GM18907 (cell line): ENCODE data around the gene ZNF276.
"Not testable (repeated sequence)": the region's sequence is repeated elsewhere in the genome, so short reads cannot be mapped to it uniquely, and the experiment has no call there.

Experiments
- ATAC-seq: cut with Tn5 transposase; IDR thresholded peaks from one replicate; pipeline ENCODE4 v1.9.1; 2021; ENCODE audit warnings: mild to moderate bottlenecking, moderate library complexity; ENCODE audit not compliant: unreplicated experiment

ZNF276 gene

DNA sequence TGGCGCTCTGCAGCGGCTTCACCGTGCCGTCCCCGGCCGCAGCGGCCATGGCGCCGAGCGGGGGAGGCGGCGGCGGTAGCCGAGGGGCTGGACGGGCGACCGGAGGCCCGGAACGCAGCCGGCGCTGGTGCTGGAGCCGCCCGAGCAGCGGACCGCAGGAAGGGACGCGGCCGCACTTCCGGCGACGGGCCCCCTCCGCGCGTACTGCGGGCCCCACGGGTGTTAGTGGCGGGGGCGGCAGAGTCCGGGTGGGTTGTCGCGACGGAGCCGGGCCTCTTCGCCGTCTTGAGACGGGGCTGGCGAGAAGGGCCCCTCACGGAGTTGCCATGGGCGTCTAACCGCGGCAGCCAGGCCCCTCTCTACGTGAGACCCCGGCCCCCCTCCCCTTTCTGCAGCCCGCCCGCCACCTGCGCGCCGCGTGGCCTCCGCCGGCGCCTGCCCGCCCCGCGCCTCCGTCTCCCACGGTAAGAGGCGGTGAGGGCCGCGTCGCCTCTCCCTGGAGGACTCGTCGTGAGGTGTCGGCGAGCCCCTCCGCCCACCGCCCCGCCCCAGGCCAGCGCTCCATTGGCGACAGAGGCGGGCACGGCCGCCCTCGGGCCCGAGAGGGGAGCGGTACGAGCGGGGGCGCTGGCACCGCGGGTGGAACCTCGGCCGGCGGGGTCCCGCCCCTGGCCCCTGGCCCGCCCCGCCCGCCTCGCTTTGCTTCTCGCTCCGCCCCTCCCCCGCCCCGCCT, at the start of gene ZNF276, which contains the start of gene VPS9D1:
Gene ZNF276, plus strand, starts transcription at position 725 of the 733 bp plus-strand sequence. CDS start 104 bp downstream, outside the sequence.
Gene VPS9D1, minus strand, starts transcription at position 86 of the 733 bp plus-strand sequence. Its CDS starts 37 bp downstream, at position 49.
- ATAC-seq, result peak; percentile 54

DNA sequence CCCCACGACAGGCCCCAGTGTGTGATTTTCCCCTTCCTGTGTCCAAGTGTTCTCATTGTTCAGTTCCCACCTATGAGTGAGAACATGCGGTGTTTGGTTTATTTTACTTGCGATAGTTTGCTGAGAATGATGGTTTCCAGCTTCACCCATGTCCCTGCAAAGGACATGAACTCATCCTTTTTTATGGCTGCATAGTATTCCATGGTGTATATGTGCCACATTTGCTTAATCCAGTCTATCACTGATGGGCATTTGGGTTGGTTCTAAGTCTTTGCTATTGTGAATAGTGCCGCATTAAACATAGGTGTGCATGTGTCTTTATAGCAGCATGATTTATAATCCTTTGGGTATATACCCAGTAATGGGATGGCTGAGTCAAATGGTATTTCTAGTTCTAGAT, 49.8 kb upstream of the ZNF276 start:
- not testable (repeated sequence) for ATAC-seq

GRCh38 chr16:89672177-89672941, 49.0 kb upstream of the ZNF276 start:
- no peak for ATAC-seq

- ATAC-seq, result no peak
Measured at GRCh38 chr16:89678258-89678657, 43.1 kb upstream of the ZNF276 start.

DNA sequence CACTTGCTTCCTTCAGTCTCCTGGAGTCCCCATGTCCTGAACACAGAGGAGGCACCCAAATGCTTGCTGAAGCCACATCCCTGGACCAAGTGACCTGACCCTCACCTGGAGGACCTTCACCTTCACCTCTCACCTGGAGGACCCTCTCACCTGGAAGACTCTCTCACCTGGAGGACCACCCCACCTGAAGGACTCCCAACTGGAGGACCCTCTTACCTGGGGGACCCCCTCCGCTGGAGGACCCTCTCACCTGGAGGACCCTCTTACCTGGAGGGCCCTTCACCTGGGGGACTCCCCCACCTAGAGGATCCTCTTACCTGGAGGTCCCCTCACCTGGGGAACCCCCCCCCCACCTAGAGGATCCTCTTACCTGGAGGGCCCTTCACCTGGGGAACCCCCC, 35.4 kb upstream of the ZNF276 start:
- ATAC-seq, result no peak

DNA sequence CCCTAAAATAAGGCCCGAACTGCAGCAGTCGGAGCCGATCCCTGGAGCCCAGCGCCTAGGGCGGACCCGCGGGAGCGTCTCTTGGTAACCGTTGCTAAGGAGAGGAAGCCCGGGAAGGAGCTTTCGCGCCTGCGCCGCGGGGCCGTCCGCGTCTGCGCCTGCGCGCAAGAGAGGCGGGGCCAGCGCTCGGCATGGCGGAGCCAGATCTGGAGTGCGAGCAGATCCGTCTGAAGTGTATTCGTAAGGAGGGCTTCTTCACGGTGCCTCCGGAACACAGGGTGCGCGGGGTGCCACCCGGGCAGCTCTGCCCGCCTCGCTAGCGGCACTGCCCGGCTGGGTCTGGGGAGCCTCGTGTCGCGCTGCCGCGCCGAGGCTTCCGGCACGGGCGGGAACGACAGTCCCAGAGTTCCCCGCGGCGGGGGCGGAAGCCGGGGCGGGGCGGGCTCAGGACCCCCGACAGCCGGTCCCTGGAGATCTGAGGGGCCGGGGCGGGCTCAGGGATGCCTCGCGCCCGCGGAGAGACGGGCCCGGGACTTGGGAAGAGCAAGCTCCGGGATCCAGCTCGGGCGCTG, 34.7 kb upstream of the ZNF276 start, which contains the start of gene CDK10:
Gene CDK10, plus strand, starts transcription at position 170 of the 572 bp plus-strand sequence. Its CDS starts 22 bp downstream, at position 192.
- ATAC-seq, result peak; percentile 78

GRCh38 chr16:89687092-89687940, 34.0 kb upstream of the ZNF276 start:
- ATAC-seq, result peak; percentile 58

DNA sequence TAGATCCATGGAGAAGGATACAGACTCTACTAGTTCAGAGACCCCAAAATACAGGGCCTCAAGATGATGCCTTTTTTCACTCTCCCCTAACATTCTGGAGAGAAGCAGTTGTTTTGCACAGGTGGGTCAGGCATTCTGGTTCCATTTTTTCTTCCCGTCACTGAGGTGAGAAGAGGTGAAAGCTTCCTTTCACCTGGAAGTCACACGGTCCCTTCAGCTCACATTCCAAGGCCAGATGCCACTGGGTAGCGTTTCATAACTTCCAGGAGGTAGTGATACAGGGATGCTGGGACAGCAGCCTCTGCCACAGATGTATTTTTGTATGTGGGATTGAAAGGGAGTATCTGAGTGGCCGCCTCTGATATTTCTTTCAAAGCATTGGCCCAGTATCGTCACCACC, 32.9 kb upstream of the ZNF276 start:
- no peak for ATAC-seq

- no peak for ATAC-seq
Measured at GRCh38 chr16:89689142-89689541, 32.2 kb upstream of the ZNF276 start.

DNA sequence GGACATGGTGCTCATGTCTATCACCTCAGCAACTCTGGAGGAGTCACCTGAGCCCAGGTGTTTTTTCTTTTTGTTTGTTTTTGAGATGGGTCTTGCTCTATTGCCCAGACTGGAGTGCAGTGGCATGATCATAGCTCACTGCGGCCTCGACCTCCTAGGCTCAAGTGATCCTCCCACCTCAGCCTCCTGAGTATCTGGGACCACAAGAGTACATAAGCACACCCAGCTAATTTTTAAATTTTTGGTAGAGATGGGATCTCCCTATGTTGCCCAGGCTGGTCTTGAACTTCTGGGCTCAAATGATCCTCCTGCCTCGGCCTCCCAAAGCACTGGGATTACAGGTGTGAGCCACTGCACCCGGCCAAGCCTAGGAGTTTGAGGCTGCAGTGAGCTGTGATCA, 31.7 kb upstream of the ZNF276 start:
- ATAC-seq, result not testable (repeated sequence)

DNA sequence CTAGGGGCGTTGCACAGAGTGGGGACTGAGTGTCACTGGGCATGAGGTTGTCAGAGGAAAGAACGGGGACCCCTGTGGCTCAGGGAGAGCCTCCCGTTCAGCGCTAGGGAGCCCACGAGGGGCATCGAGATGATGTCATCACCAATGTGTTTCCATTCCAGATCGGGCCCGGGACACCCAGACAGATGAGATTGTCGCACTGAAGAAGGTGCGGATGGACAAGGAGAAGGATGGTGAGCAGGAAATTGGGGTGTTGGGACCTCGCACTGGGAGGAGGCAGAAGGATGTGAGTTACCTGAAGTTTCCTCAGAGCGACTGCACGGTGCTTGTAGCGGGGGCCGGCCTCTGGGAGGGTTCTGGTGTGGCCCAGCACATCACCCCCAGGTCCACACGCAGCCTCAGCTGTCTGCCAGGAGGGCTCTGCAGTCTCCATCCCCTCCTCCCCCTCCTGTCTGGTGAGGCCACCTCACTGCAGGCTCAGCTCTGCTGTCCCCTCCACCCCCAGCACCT, 30.9 kb upstream of the ZNF276 start:
- no peak for ATAC-seq

DNA sequence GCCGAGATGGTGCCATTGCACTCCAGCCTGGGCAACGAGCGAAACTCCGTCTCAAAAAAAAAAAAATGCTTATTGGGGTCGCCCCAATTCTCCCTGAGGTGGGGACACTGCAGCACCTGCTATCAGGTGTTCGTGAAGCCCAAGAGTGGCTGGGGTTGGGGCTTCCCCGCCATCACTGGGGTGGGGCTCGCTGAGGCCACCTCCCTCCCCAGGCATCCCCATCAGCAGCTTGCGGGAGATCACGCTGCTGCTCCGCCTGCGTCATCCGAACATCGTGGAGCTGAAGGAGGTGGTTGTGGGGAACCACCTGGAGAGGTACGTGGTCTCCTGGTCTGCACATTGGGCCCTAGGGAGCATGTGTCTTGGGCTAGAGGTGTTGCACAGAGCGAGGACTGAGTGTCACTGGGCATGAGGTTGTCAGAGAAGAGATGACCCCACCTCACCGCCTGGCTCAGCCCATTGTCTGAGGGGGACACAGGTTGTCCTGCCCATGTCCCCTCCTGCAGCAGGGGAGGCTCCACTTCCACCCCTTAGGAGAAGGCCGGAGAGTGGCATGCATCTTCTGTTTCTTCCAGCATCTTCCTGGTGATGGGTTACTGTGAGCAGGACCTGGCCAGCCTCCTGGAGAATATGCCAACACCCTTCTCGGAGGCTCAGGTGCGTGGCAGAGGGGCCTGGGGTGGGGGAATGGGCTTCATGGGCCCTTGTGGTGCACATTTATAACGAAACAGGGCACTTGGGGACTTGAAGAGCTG, 29.9 kb upstream of the ZNF276 start:
- ATAC-seq, result no peak

DNA sequence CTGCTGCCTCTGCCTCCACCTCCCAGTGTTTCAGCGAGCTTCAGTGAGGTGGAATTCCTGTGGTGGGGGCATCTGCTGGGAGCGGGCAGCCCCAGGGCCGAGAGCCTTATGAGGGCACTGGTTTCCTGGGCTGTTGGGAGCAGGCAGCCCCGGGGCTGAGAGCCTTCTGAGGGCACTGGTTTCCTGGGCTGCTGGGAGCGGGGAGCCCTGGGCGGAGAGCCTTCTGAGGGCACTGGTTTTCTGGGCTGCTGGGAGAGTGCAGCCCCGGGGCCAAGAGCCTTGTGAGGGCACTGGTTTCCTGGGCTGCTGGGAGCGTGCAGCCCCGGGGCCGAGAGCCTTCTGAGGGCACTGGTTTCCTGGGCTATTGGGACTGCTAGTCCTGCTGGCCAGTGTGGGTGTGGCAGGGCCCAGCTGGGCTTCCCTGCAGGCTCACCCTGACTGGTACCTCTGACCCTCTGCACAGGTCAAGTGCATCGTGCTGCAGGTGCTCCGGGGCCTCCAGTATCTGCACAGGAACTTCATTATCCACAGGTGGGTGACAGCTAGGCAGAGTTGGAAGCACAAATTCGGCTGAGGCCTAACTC, 29.3 kb upstream of the ZNF276 start:
- ATAC-seq, result no peak

GRCh38 chr16:89693289-89693731, 28.0 kb upstream of the ZNF276 start:
- no peak for ATAC-seq

- ATAC-seq, result no peak
Measured at GRCh38 chr16:89693931-89694783, 27.2 kb upstream of the ZNF276 start.

DNA sequence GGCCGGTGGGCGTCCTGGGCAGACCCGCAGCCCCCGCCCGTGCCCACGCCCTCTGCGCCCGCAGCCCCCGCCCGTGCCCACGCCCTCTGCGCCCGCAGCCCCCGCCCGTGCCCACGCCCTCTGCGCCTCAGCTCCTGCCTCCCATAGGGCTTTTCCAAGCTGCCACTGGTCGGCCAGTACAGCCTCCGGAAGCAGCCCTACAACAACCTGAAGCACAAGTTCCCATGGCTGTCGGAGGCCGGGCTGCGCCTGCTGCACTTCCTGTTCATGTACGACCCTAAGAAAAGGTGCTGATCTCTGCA, 26.6 kb upstream of the ZNF276 start:
- ATAC-seq, result not testable (repeated sequence)

GRCh38 chr16:89695086-89695874, 26.1 kb upstream of the ZNF276 start:
- no peak for ATAC-seq
